Measurements from ENCODE around the gene LURAP1L.

- TF ChIP-seq CTCF (conservative IDR thresholded peaks at IDR 0.05; ENCODE audit: low read length) (no peak), EZH2phosphoT487 (IDR thresholded peaks at IDR 0.05; ENCODE audit: borderline replicate concordance, low read depth, low read length) (no peak)
Observed at GRCh38 chr9:12785941-12786340, 11.1 kb downstream of the LURAP1L start.

All from OCI-LY7 (cell line).